Esophagus squamous epithelium (tissue), 5 donors: Measurements from ENCODE around the gene SPDL1. TPM values are rescaled to one million over a fixed set of nuclear protein-coding genes. Genes with fewer than 3 reads are reported as not detected.

Experiments
- DNase-seq: peaks from one replicate; lab custom pipeline; 2025; lab: John Stamatoyannopoulos, UW
- H3K27ac ChIP-seq, 4 donors: fragments of 200-600 bp; sonication (generic); one replicate each; pipeline ENCODE4 v1.5.1; 2016 to 2019; ENCODE audit warnings: mild to moderate bottlenecking in 1 of 4
- H3K27me3 ChIP-seq, 4 donors: fragments of 200-600 bp; sonication (generic); 1 replicate in 3 of 4; 2 replicates in 1 of 4; pipeline versions ENCODE4 v1.5.1 to v1.6.0; 2017 to 2021; ENCODE audit warnings: antibody characterized with exemption in 1 of 4
- H3K36me3 ChIP-seq, 3 donors: fragments of 200-600 bp; sonication (generic); one replicate each; pipeline ENCODE4 v1.5.1; 2016 to 2019
- H3K4me1 ChIP-seq, 3 donors: fragments of 200-600 bp; sonication (generic); one replicate each; pipeline ENCODE4 v1.5.1; 2017 to 2019
- H3K4me3 ChIP-seq, 4 donors: fragments of 200-600 bp; sonication (generic); 1 replicate in 3 of 4; 2 replicates in 1 of 4; pipeline ENCODE4 v1.5.1; 2016 to 2019; ENCODE audit warnings: mild to moderate bottlenecking in 2 of 4, moderate library complexity in 1 of 4
- H3K9me3 ChIP-seq, 3 donors: fragments of 200-600 bp; sonication (generic); one replicate each; pipeline ENCODE4 v1.5.1; 2016 to 2019
- CTCF ChIP-seq, 6 experiments: fragments of 450-650 bp in 4 of 6; fragments of 200-600 bp in 2 of 6; sonication (generic) in 2 of 6; IDR thresholded peaks; one replicate each; pipeline ENCODE4 v1.5.1; 2016 to 2019; ENCODE audit warnings: antibody characterized with exemption in 6 of 6, mild to moderate bottlenecking in 4 of 6, moderate library complexity in 4 of 6
- POLR2A ChIP-seq, 4 donors: fragments of 450-650 bp; IDR thresholded peaks; one replicate each; pipeline ENCODE4 v1.6.1; 2017; ENCODE audit warnings: antibody characterized with exemption in 4 of 4, mild to moderate bottlenecking in 4 of 4, moderate library complexity in 3 of 4
- WGBS, 2 donors: methylation state at CpG; one replicate each; pipeline ENCODE4 v1.1.5; 2018; 5-methylcytosine and 5-hydroxymethylcytosine counted together
- intact Hi-C: fragments of 100-400 bp; cut with DNase I; formaldehyde crosslinking; loops from one replicate; pipeline ENCODE4 v1.15.0; 2022
- total RNA-seq, 4 donors: library from RNA; depleted of rRNA; stranded (reverse); fragments of >200 nt; gene quantifications; one replicate each; pipeline ENCODE4 v1.1.0, GENCODE V29; 2016
- donor health status: DM: yes; HTN: yes; CAD: no.

Gene SPDL1
- total RNA-seq, 4 donors from 2014 or later, result 4.9 to 26.1 (median 11.2) TPM

GRCh38 chr5:169554251-169554650 is 29.3 kb upstream of the SPDL1 start:
- H3K27ac ChIP-seq, result no peak overlapping the region
- DNase-seq, result no peak
- TF ChIP-seq POLR2A (IDR thresholded peaks at IDR 0.05) (no peak), CTCF (IDR thresholded peaks at IDR 0.05) (no peak)
- no peak overlapping the region for H3K4me3 ChIP-seq
- H3K4me1 ChIP-seq, result no peaks in the 10 kb centered on the region
- 76 to 100% methylated on average over 1 of the region's 1 CpG for WGBS, 2 donors
- H3K9me3 ChIP-seq, result peaks cover 0 to 16% (median 0%) of the 10 kb centered on the region in 3 donors
- no peaks in the 10 kb centered on the region for H3K36me3 ChIP-seq
- peaks cover 0 to 32% (median 0%) of the 10 kb centered on the region in 4 donors for H3K27me3 ChIP-seq
- intact Hi-C loops, result no loop called here

- no peaks in the 10 kb centered on the region for H3K4me1 ChIP-seq
- no peak overlapping the region for H3K4me3 ChIP-seq
- no peak overlapping the region for H3K27ac ChIP-seq
- no peaks in the 10 kb centered on the region for H3K36me3 ChIP-seq
- intact Hi-C loops, result no loop called here
- no peak for DNase-seq
- TF ChIP-seq CTCF (IDR thresholded peaks at IDR 0.05) (no peak), POLR2A (IDR thresholded peaks at IDR 0.05) (no peak)
- H3K27me3 ChIP-seq, result peaks cover 0 to 23% (median 0%) of the 10 kb centered on the region in 4 donors
- peaks cover 0 to 16% (median 0%) of the 10 kb centered on the region in 3 donors for H3K9me3 ChIP-seq
- 64 to 72% methylated on average over 1 of the region's 1 CpG for whole genome bisulfite sequencing, 2 donors
These were observed 25.7 kb upstream of the SPDL1 start for GRCh38 chr5:169557838-169558237.

GRCh38 chr5:169561893-169562292 is 21.7 kb upstream of the SPDL1 start:
- H3K4me1 ChIP-seq, result peaks cover 0 to 12% (median 0%) of the 10 kb centered on the region in 3 donors
- H3K4me3 ChIP-seq, result no peak overlapping the region
- no peak overlapping the region for H3K27ac ChIP-seq
- peaks cover 0 to 12% (median 0%) of the 10 kb centered on the region in 3 donors for H3K9me3 ChIP-seq
- no peak for DNase-seq
- WGBS, 2 donors, result 26 to 38% methylated on average over 2 of the region's 2 CpGs
- TF ChIP-seq POLR2A (IDR thresholded peaks at IDR 0.05) (no peak), CTCF (IDR thresholded peaks at IDR 0.05) (no peak)
- H3K27me3 ChIP-seq, result peaks cover 0 to 34% (median 2%) of the 10 kb centered on the region in 4 donors
- H3K36me3 ChIP-seq, result no peaks in the 10 kb centered on the region
- intact Hi-C loops, result no loop called here

GRCh38 chr5:169563369-169563768 is 20.2 kb upstream of the SPDL1 start:
- H3K36me3 ChIP-seq, result no peaks in the 10 kb centered on the region
- no peak for TF ChIP-seq POLR2A (IDR thresholded peaks at IDR 0.05)
- TF ChIP-seq CTCF (IDR thresholded peaks at IDR 0.05), result no peak
- peaks cover 0 to 3% (median 0%) of the 10 kb centered on the region in 3 donors for H3K9me3 ChIP-seq
- peaks cover 0 to 12% (median 0%) of the 10 kb centered on the region in 3 donors for H3K4me1 ChIP-seq
- DNase-seq, result no peak
- H3K4me3 ChIP-seq, result no peak overlapping the region
- intact Hi-C loops, result no loop called here
- H3K27ac ChIP-seq, result no peak overlapping the region
- H3K27me3 ChIP-seq, result peaks cover 0 to 45% (median 2%) of the 10 kb centered on the region in 4 donors
- WGBS, 2 donors, result 38 to 70% methylated on average over 1 of the region's 1 CpG

GRCh38 chr5:169566202-169566601 is 17.4 kb upstream of the SPDL1 start:
- Histone ChIP-seq H3K27me3 (peaks cover 0 to 68% (median 2%) of the 10 kb centered on the region in 4 donors), H3K4me3 (no peak overlapping the region), H3K27ac (no peak overlapping the region), H3K4me1 (peaks cover 0 to 12% (median 0%) of the 10 kb centered on the region in 3 donors), H3K9me3 (no peaks in the 10 kb centered on the region), H3K36me3 (no peaks in the 10 kb centered on the region)
- TF ChIP-seq POLR2A (IDR thresholded peaks at IDR 0.05) (no peak), CTCF (IDR thresholded peaks at IDR 0.05) (no peak)
- no peak for DNase-seq
- intact Hi-C loops, result no loop called here
- WGBS, 2 donors, result 67 to 70% methylated on average over 1 of the region's 1 CpG
